H1 (cell line): Measurements from ENCODE around the gene ZNF608. TPM values are rescaled to one million over a fixed set of nuclear protein-coding genes. Genes with fewer than 3 reads are reported as not detected.

Experiments used
- CTCF ChIA-PET: fragments of 300-600 bp; sonication (Branson Sonifier 250); formaldehyde crosslinking; loops from one replicate; lab custom pipeline; 2021; ENCODE audit not compliant: partially characterized antibody; lab: Charles Lee
- POLR2A ChIA-PET: fragments of 300-600 bp; sonication (Branson Sonifier 250); formaldehyde crosslinking; loops from one replicate; lab custom pipeline; 2021; ENCODE audit warnings: inconsistent platforms; ENCODE audit not compliant: partially characterized antibody; lab: Charles Lee
- DNase-seq, 2 experiments: peaks; one replicate each; pipeline versions ENCODE4 v3.0.0 to v3.0.0-alpha.2; 2010 to 2022; ENCODE audit warnings: low spot score in 2 of 2, low read depth in 1 of 2, mixed read lengths in 1 of 2
- FAIRE-seq: peaks from 2 replicates; lab custom pipeline; 2011; peaks lifted over from hg19 to GRCh38; lab: Jason Lieb, UNC
- H2AFZ ChIP-seq: 2 replicates; pipeline ENCODE4 v1.8.1; 2012; ENCODE audit warnings: low read length, inconsistent platforms
- H2AK5ac ChIP-seq: 2 replicates; pipeline ENCODE4 v1.6.1; 2013; ENCODE audit warnings: low read depth, low read length
- H2BK120ac ChIP-seq: replicated peaks from 2 replicates; pipeline ENCODE3; 2013; ENCODE audit warnings: low read depth, low read length, inconsistent platforms
- H2BK12ac ChIP-seq: 2 replicates; pipeline ENCODE4 v1.6.1; 2013; ENCODE audit warnings: low read depth, low read length
- H2BK15ac ChIP-seq: 2 replicates; pipeline ENCODE4 v1.6.1; 2013; ENCODE audit warnings: low read length
- H2BK20ac ChIP-seq: 2 replicates; pipeline ENCODE4 v1.6.1; 2013; ENCODE audit warnings: low read length
- H2BK5ac ChIP-seq: 2 replicates; pipeline ENCODE4 v1.6.1; 2013; ENCODE audit warnings: low read depth, low read length
- H3K14ac ChIP-seq: 2 replicates; pipeline ENCODE4 v1.6.1; 2013; ENCODE audit warnings: inconsistent platforms; ENCODE audit not compliant: insufficient read length
- H3K18ac ChIP-seq: 2 replicates; pipeline ENCODE4 v1.6.1; 2013; ENCODE audit warnings: low read length; ENCODE audit errors: extremely low read depth
- H3K23ac ChIP-seq: 2 replicates; pipeline ENCODE4 v1.6.1; 2013; ENCODE audit warnings: inconsistent platforms; ENCODE audit not compliant: insufficient read length
- H3K23me2 ChIP-seq: 2 replicates; pipeline ENCODE4 v1.6.1; 2013; ENCODE audit warnings: low read depth, low read length
- H3K27ac ChIP-seq: 2 replicates; pipeline ENCODE4 v1.6.1; 2011; ENCODE audit warnings: low read depth, low read length, inconsistent platforms
- H3K27me3 ChIP-seq, 4 experiments: replicated peaks in 1 of 4; 1 replicate in 1 of 4; 2 replicates in 3 of 4; pipeline versions ENCODE4 v1.6.1 to v1.8.1; 2011 to 2013; ENCODE audit warnings: low read length in 3 of 4, mild to moderate bottlenecking in 3 of 4, inconsistent platforms in 2 of 4, mixed read lengths in 2 of 4, moderate library complexity in 1 of 4; ENCODE audit not compliant: control insufficient read depth in 3 of 4, insufficient read depth in 3 of 4; ENCODE audit errors: extremely low read depth in 1 of 4
- H3K36me3 ChIP-seq, 4 experiments: 2 replicates each; pipeline versions ENCODE4 v1.6.1 to v1.8.1; 2011 to 2013; ENCODE audit warnings: mild to moderate bottlenecking in 4 of 4, low read length in 3 of 4, moderate library complexity in 2 of 4, control low read depth in 1 of 4, inconsistent platforms in 1 of 4; ENCODE audit not compliant: insufficient read depth in 4 of 4, control insufficient read depth in 2 of 4
- H3K4ac ChIP-seq: replicated peaks from 2 replicates; pipeline ENCODE3; 2013; ENCODE audit warnings: low read length, low read depth, mixed read lengths, inconsistent platforms; ENCODE audit not compliant: insufficient read length
- H3K4me1 ChIP-seq, 4 experiments: replicated peaks in 1 of 4; 1 replicate in 1 of 4; 2 replicates in 3 of 4; pipeline versions ENCODE4 v1.6.1 to v1.8.1; 2011 to 2013; ENCODE audit warnings: low read length in 3 of 4, inconsistent platforms in 2 of 4, mixed read lengths in 1 of 4; ENCODE audit not compliant: insufficient read depth in 4 of 4, control insufficient read depth in 3 of 4
- H3K4me2 ChIP-seq, 2 experiments: 2 replicates each; pipeline versions ENCODE4 v1.6.1 to v1.8.1; 2011 to 2013; ENCODE audit warnings: low read depth in 2 of 2, low read length in 2 of 2, control low read depth in 1 of 2, inconsistent platforms in 1 of 2, mild to moderate bottlenecking in 1 of 2; ENCODE audit not compliant: insufficient read depth in 1 of 2
- H3K4me3 ChIP-seq, 4 experiments: fragments of 200-600, 300-600 bp in 1 of 4; sonication (generic), shearing (Covaris generic), sonication (Bioruptor Twin) in 1 of 4; 2 replicates each; pipeline versions ENCODE4 v1.5.1 to v1.8.1; 2011 to 2016; ENCODE audit warnings: low read length in 4 of 4, low read depth in 3 of 4, control low read depth in 2 of 4, inconsistent platforms in 2 of 4, mild to moderate bottlenecking in 2 of 4, mixed read lengths in 1 of 4, moderate library complexity in 1 of 4; ENCODE audit not compliant: insufficient read depth in 2 of 4; ENCODE audit errors: extremely low read depth in 1 of 4
- H3K56ac ChIP-seq: replicated peaks from 2 replicates; pipeline ENCODE3; 2013; ENCODE audit warnings: low read depth, mild to moderate bottlenecking, mixed read lengths, low read length, inconsistent platforms; ENCODE audit not compliant: insufficient read length
- H3K79me1 ChIP-seq: 2 replicates; pipeline ENCODE4 v1.6.1; 2013; ENCODE audit warnings: low read depth, low read length, control low read depth
- H3K79me2 ChIP-seq, 2 experiments: 2 replicates each; pipeline versions ENCODE4 v1.6.1 to v1.8.1; 2012 to 2013; ENCODE audit warnings: low read length in 2 of 2, mild to moderate bottlenecking in 2 of 2, inconsistent platforms in 1 of 2; ENCODE audit not compliant: insufficient read depth in 2 of 2, control insufficient read depth in 1 of 2
- H3K9ac ChIP-seq, 4 experiments: replicated peaks in 1 of 4; 1 replicate in 1 of 4; 2 replicates in 3 of 4; pipeline versions ENCODE4 v1.6.1 to v1.8.1; 2011 to 2013; ENCODE audit warnings: low read depth in 3 of 4, low read length in 3 of 4, control low read depth in 2 of 4, mild to moderate bottlenecking in 2 of 4, moderate library complexity in 2 of 4, inconsistent platforms in 1 of 4; ENCODE audit errors: extremely low read depth in 1 of 4
- H3K9me3 ChIP-seq, 2 experiments: 2 replicates each; pipeline versions ENCODE4 v1.6.1 to v1.8.1; 2012 to 2013; ENCODE audit warnings: mild to moderate bottlenecking in 2 of 2, moderate library complexity in 2 of 2, control low read depth in 1 of 2, inconsistent platforms in 1 of 2, low read depth in 1 of 2, low read length in 1 of 2, mixed read lengths in 1 of 2; ENCODE audit not compliant: insufficient read depth in 2 of 2
- H4K20me1 ChIP-seq, 2 experiments: replicated peaks in 1 of 2; 2 replicates each; pipeline versions ENCODE3 to v1.8.1; 2011 to 2013; ENCODE audit warnings: inconsistent platforms in 2 of 2, low read length in 2 of 2, mild to moderate bottlenecking in 1 of 2; ENCODE audit not compliant: insufficient read depth in 2 of 2, control insufficient read depth in 1 of 2
- H4K5ac ChIP-seq: 2 replicates; pipeline ENCODE4 v1.6.1; 2013; ENCODE audit warnings: low read length, low read depth, mixed read lengths, inconsistent platforms; ENCODE audit not compliant: insufficient read length
- H4K8ac ChIP-seq: 2 replicates; pipeline ENCODE4 v1.8.0; 2013; ENCODE audit warnings: mild to moderate bottlenecking, moderate library complexity, low read length, inconsistent platforms; ENCODE audit not compliant: insufficient read depth; ENCODE audit errors: extremely low read depth
- H4K91ac ChIP-seq: replicated peaks from 2 replicates; pipeline ENCODE3; 2013; ENCODE audit warnings: low read length, mixed read lengths, inconsistent platforms; ENCODE audit not compliant: insufficient read length
- ZNF274 ChIP-seq: IDR thresholded peaks from 2 replicates; pipeline ENCODE4 v1.7.0; 2012; ENCODE audit warnings: low read length, borderline replicate concordance; ENCODE audit errors: extremely low read depth
- WGBS, 2 experiments: shearing (Covaris generic) in 1 of 2; methylation state at CpG; one replicate each; pipeline versions ENCODE4 v1.1.6 to v1.1.7; 2013 to 2015; ENCODE audit warnings: low lambda C conversion rate in 2 of 2, mixed read lengths in 2 of 2, inconsistent platforms in 1 of 2, low coverage in 1 of 2, missing lambda C conversion rate in 1 of 2; ENCODE audit not compliant: insufficient replicate concordance in 2 of 2, insufficient coverage in 1 of 2, insufficient read length in 1 of 2; ENCODE audit errors: extremely low coverage in 1 of 2, missing lambda C conversion rate in 1 of 2; 5-methylcytosine and 5-hydroxymethylcytosine counted together
- polyA plus RNA-seq, 7 experiments: library from polyadenylated mRNA; depleted of rRNA in 3 of 7; stranded (reverse) in 5 of 7; unstranded in 2 of 7; fragments of >200 nt in 5 of 7; fragments of 200-250 nt in 2 of 7; gene quantifications; 1 replicate in 5 of 7; 2 replicates in 1 of 7; 4 replicates in 1 of 7; pipeline versions ENCODE4 v1.2.1 to v1.2.3, GENCODE V29; 2011 to 2013; ENCODE audit warnings: missing spikeins in 2 of 7, mixed read lengths in 2 of 7
- total RNA-seq: library from RNA; stranded (reverse); fragmentation: NEBNext Ultra II Directional; extraction: Animal tissue kit (Norgen Biotek cat#: 25700); gene quantifications from 2 replicates; pipeline ENCODE4 v1.2.1, GENCODE V29; 2021

The ZNF608 gene
- total and polyA plus RNA-seq, 2 of the 8 experiments (the other 6 are each of a cell fraction or from before 2014, with no cell fraction given): 17.2 to 40.8 TPM

- no peaks in the 10 kb centered on the region for H3K9me3 ChIP-seq
- ChIA-PET CTCF (no interaction called here), POLR2A (interaction anchor here (0.6 to 1.4 kb wide), 2 partner anchors 8 to 28 kb away, joined by 3 read pairs; no protein-coding TSS in a partner anchor)
- H3K27ac ChIP-seq: no peak overlapping the region
- H2BK12ac ChIP-seq: no peak overlapping the region
- no peaks in the 10 kb centered on the region for H3K27me3 ChIP-seq
- no peak overlapping the region for H3K4me3 ChIP-seq
- DNase-seq (no peak), FAIRE-seq (no peak)
- H4K91ac ChIP-seq: no peak overlapping the region
- H3K23ac ChIP-seq: no peak overlapping the region
- H3K4ac ChIP-seq: no peak overlapping the region
- no peak overlapping the region for H3K18ac ChIP-seq
- no peak overlapping the region for H2AK5ac ChIP-seq
- H4K20me1 ChIP-seq: peaks cover under 1 to 8% of the 10 kb centered on the region in 2 experiments
- peaks cover 7 to 96% of the 10 kb centered on the region in 2 experiments for H3K79me2 ChIP-seq
- H3K4me1 ChIP-seq: peaks cover 0 to 14% (median 5%) of the 10 kb centered on the region in 4 experiments; a peak in 4 of 7 replicates
- no peaks in the 10 kb centered on the region for H3K23me2 ChIP-seq
- no peak overlapping the region for H2BK120ac ChIP-seq
- no peak overlapping the region for H4K8ac ChIP-seq
- no peak overlapping the region for H3K9ac ChIP-seq
- no peak overlapping the region for H2AFZ ChIP-seq
- no peak overlapping the region for H4K5ac ChIP-seq
- H2BK20ac ChIP-seq: no peak overlapping the region
- WGBS, 2 experiments: 82% methylated on average over 2 of the region's 2 CpGs; no CpG with 5 or more reads in 1 of the 2 experiments
- H2BK5ac ChIP-seq: no peak overlapping the region
- no peaks in the 10 kb centered on the region for H3K36me3 ChIP-seq
- H3K4me2 ChIP-seq: no peak overlapping the region
- H3K14ac ChIP-seq: no peak overlapping the region
- H2BK15ac ChIP-seq: no peak overlapping the region
- TF ChIP-seq ZNF274: no peak
- peaks cover 6% of the 10 kb centered on the region; the same call in 1 of the 2 replicates for H3K79me1 ChIP-seq
- H3K56ac ChIP-seq: no peak overlapping the region
Observed at GRCh38 chr5:124713595-124713994, 32.8 kb downstream of the ZNF608 start.
